ENCODE data around the gene GRIA3. TPM values are rescaled to one million over a fixed set of nuclear protein-coding genes. Genes with fewer than 3 reads are reported as not detected.

The GRIA3 gene
- total and polyA plus RNA-seq, 7 donors, result 0.07 to 3.0 (median 0.82) TPM; not detected in 2

- intact Hi-C loops (cut with DNase I), result no loop called here
- TF ChIP-seq POLR2AphosphoS5 (IDR thresholded peaks at IDR 0.05) (no peak), EP300 (IDR thresholded peaks at IDR 0.05) (no peak), POLR2A (IDR thresholded peaks at IDR 0.05) (no peak)
- TF ChIP-seq, protein P1, sequence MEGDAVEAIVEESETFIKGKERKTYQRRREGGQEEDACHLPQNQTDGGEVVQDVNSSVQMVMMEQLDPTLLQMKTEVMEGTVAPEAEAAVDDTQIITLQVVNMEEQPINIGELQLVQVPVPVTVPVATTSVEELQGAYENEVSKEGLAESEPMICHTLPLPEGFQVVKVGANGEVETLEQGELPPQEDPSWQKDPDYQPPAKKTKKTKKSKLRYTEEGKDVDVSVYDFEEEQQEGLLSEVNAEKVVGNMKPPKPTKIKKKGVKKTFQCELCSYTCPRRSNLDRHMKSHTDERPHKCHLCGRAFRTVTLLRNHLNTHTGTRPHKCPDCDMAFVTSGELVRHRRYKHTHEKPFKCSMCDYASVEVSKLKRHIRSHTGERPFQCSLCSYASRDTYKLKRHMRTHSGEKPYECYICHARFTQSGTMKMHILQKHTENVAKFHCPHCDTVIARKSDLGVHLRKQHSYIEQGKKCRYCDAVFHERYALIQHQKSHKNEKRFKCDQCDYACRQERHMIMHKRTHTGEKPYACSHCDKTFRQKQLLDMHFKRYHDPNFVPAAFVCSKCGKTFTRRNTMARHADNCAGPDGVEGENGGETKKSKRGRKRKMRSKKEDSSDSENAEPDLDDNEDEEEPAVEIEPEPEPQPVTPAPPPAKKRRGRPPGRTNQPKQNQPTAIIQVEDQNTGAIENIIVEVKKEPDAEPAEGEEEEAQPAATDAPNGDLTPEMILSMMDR (IDR thresholded peaks at IDR 0.05), result no peak
- no peaks in the 10 kb centered on the region for H3K4me1 ChIP-seq
Measured at GRCh38 chrX:123424546-123424945, 240.5 kb downstream of the GRIA3 start.

GRCh38 chrX:123425471-123425870, 241.4 kb downstream of the GRIA3 start:
- 48 to 50% methylated on average over 2 of the region's 2 CpGs for WGBS, 2 donors
- DNase-seq, result no peak
- no peaks in the 10 kb centered on the region for H3K4me1 ChIP-seq
- H3K36me3 ChIP-seq, result no peaks in the 10 kb centered on the region
- no peaks in the 10 kb centered on the region for H3K27me3 ChIP-seq
- H3K27ac ChIP-seq, result no peak overlapping the region
- no peak overlapping the region for H3K4me3 ChIP-seq
- TF ChIP-seq, protein P1 (IDR thresholded peaks at IDR 0.05), result no peak
- intact Hi-C loops (cut with DNase I), result no loop called here
- H3K9me3 ChIP-seq, result no peaks in the 10 kb centered on the region

More at GRCh38 chrX:123424546-123424945, 240.5 kb downstream of the GRIA3 start:
- Histone ChIP-seq H3K27me3 (no peaks in the 10 kb centered on the region), H3K36me3 (no peaks in the 10 kb centered on the region), H3K4me3 (no peak overlapping the region), H3K27ac (no peak overlapping the region), H3K9me3 (no peaks in the 10 kb centered on the region)
- no peak for DNase-seq

GRCh38 chrX:123425904-123426303, 241.8 kb downstream of the GRIA3 start:
- Histone ChIP-seq H3K27ac (no peak overlapping the region), H3K27me3 (no peaks in the 10 kb centered on the region), H3K4me3 (no peak overlapping the region), H3K4me1 (no peaks in the 10 kb centered on the region), H3K36me3 (no peaks in the 10 kb centered on the region), H3K9me3 (no peaks in the 10 kb centered on the region)
- intact Hi-C loops (cut with DNase I), result no loop called here
- no peak for DNase-seq
- TF ChIP-seq POLR2AphosphoS5 (IDR thresholded peaks at IDR 0.05) (no peak), EP300 (IDR thresholded peaks at IDR 0.05) (no peak), POLR2A (IDR thresholded peaks at IDR 0.05) (no peak)
- TF ChIP-seq, protein P1 (IDR thresholded peaks at IDR 0.05), result no peak
- 43 to 65% methylated on average over 3 of the region's 3 CpGs for WGBS, 2 donors

DNA sequence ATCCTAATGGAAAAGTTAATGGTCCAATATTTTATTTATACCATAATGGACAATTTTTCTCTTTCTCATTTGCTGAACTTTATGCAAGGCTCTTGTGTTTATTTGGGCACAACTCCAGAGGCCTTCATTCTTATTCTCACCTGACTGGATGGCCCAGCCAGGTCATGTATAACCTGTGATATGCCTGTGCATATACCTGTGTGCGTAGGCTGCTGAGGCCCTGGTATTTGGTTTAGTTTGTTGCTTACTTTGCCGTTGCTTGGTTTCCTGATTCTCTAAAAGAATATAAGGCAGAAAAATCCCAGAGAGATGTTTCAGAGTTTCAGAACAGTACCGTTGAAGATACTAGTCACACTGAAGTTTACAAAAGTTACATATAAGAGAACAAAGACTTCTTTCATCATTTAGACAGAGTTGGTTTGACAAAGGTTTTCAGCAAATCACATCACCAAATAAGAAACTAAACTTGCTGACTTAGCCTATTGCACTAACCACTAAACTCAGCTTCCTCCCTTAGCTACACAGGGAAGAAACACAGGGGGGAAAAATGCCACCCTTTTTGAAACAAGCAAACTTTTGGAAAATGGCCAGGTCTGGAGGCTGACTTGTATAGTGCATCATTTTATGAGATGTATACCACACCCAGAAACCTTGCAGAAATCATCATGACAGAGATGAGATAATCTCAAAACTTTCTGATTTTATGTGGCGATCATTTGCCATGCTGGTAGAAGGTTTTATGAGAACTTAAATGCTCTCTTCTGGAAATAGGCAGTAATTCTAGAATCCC, 248.5 kb downstream of the GRIA3 start:
- H3K27me3 ChIP-seq, result no peaks in the 10 kb centered on the region
- H3K36me3 ChIP-seq, result no peaks in the 10 kb centered on the region
- no peaks in the 10 kb centered on the region for H3K9me3 ChIP-seq
- no peaks in the 10 kb centered on the region for H3K4me1 ChIP-seq
- no peak overlapping the region for H3K4me3 ChIP-seq
- no peak overlapping the region for H3K27ac ChIP-seq
- intact Hi-C loops (cut with DNase I), result no loop called here
- no peak for DNase-seq
- WGBS, 2 donors, result 24 to 70% methylated on average over 4 of the region's 4 CpGs
- TF ChIP-seq EP300 (IDR thresholded peaks at IDR 0.05) (no peak), POLR2A (IDR thresholded peaks at IDR 0.05) (no peak), POLR2AphosphoS5 (IDR thresholded peaks at IDR 0.05) (no peak)
- TF ChIP-seq, protein P1 (IDR thresholded peaks at IDR 0.05), result no peak

Measured in sigmoid colon (tissue), 7 donors.